ENCODE data around the gene SPAG8.
A peak's percentile ranks its signal among the peaks of the same experiment; 100 is the strongest.

The SPAG8 gene

GRCh38 chr9:35798658-35799374 lies 13.2 kb downstream of the SPAG8 start:
- Mint-ChIP-seq H3K9me3 (no peaks in the 10 kb centered on the region), H3K36me3 (ENCODE audit: low read depth) (peaks cover 32% of the 10 kb centered on the region), H3K27me3 (ENCODE audit: low read depth, poor library complexity) (no peaks in the 10 kb centered on the region), H3K4me3 (no peak overlapping the region), H3K27ac (no peak overlapping the region), H3K4me1 (peaks cover 48% of the 10 kb centered on the region)
- no peak for TF ChIP-seq CTCF (IDR thresholded peaks at IDR 0.05)
- no peak for DNase-seq

GRCh38 chr9:35797311-35798109 lies 14.6 kb downstream of the SPAG8 start:
- H3K27me3 Mint-ChIP-seq (ENCODE audit: low read depth, poor library complexity) = no peaks in the 10 kb centered on the region
- H3K4me3 Mint-ChIP-seq = no peak overlapping the region
- no peaks in the 10 kb centered on the region for H3K9me3 Mint-ChIP-seq
- no peak for TF ChIP-seq CTCF (IDR thresholded peaks at IDR 0.05)
- H3K36me3 Mint-ChIP-seq (ENCODE audit: low read depth) = peaks cover 23% of the 10 kb centered on the region
- no peak overlapping the region for H3K27ac Mint-ChIP-seq
- peaks cover 61% of the 10 kb centered on the region for H3K4me1 Mint-ChIP-seq
- DNase-seq = no peak

GRCh38 chr9:35795695-35796094 lies 16.4 kb downstream of the SPAG8 start:
- Mint-ChIP-seq H3K36me3 (ENCODE audit: low read depth) (peaks cover 8% of the 10 kb centered on the region), H3K4me1 (peaks cover 57% of the 10 kb centered on the region), H3K27ac (no peak overlapping the region), H3K4me3 (no peak overlapping the region), H3K9me3 (no peaks in the 10 kb centered on the region), H3K27me3 (ENCODE audit: low read depth, poor library complexity) (peaks cover under 1% of the 10 kb centered on the region)
- no peak for DNase-seq
- no peak for TF ChIP-seq CTCF (IDR thresholded peaks at IDR 0.05)

- Mint-ChIP-seq H3K4me3 (peak overlapping the region; percentile 54), H3K27me3 (ENCODE audit: low read depth, poor library complexity) (peaks cover 4% of the 10 kb centered on the region), H3K27ac (no peak overlapping the region), H3K4me1 (peaks cover 63% of the 10 kb centered on the region), H3K9me3 (no peaks in the 10 kb centered on the region), H3K36me3 (ENCODE audit: low read depth) (no peaks in the 10 kb centered on the region)
- no peak for DNase-seq
- TF ChIP-seq CTCF (IDR thresholded peaks at IDR 0.05) = no peak
These were observed 18.6 kb downstream of the SPAG8 start for GRCh38 chr9:35793461-35793860.

GRCh38 chr9:35792826-35793225 lies 19.2 kb downstream of the SPAG8 start:
- Mint-ChIP-seq H3K27me3 (ENCODE audit: low read depth, poor library complexity) (peaks cover 4% of the 10 kb centered on the region), H3K9me3 (no peaks in the 10 kb centered on the region), H3K4me3 (peak overlapping the region; percentile 57), H3K4me1 (peaks cover 57% of the 10 kb centered on the region), H3K36me3 (ENCODE audit: low read depth) (peaks cover under 1% of the 10 kb centered on the region), H3K27ac (peak overlapping the region; percentile 23)
- TF ChIP-seq CTCF (IDR thresholded peaks at IDR 0.05) = no peak
- no peak for DNase-seq
